GM21717 (cell line): ENCODE measurements around the gene RMP24.

ENCODE experiments used
- ATAC-seq: cut with Tn5 transposase; IDR thresholded peaks from one replicate; pipeline ENCODE4 v1.9.1; 2021; ENCODE audit warnings: mild to moderate bottlenecking, moderate library complexity; ENCODE audit not compliant: unreplicated experiment

The RMP24 gene

DNA sequence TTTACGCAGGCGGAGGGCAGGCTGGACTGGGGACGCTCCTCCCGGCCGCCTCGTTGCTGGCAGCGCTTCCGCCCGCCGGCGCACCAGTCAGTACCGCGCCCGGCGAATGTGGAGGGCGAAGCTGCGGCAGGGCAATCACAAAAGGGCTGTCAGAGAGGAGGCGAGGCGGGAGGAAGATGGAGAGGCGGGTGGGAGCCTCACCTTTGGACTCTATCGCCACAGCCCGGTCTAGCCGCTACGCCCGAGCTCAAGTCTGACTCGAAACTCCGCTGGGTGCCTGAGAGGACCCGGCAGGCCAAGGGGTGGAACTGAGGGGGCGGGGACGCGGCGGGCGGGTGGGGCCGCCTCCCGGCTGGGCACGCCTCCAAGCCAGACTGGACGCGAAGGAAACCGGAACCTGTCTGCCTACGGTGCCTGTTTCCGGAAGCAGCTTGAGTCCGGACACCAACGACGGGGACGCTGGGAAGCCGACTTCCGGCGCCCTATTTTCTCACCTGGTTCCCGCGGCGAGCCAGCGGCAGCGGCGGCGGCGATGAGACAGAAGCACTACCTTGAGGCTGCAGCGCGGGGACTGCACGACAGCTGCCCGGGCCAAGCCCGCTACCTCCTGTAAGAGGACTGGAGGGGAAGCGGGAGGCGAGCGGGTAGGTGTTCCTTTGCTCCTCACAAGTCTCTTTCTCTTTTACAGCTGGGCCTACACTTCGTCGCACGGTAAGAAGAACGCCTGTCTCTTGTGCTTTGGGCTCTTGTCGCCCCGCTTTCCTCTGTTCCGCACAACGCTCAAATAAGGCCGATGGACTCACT lies at the start of gene RMP24:
Gene RMP24 (plus strand): TSS at position 483 of the 804 bp plus-strand sequence.
- ATAC-seq, result peak; percentile 94

DNA sequence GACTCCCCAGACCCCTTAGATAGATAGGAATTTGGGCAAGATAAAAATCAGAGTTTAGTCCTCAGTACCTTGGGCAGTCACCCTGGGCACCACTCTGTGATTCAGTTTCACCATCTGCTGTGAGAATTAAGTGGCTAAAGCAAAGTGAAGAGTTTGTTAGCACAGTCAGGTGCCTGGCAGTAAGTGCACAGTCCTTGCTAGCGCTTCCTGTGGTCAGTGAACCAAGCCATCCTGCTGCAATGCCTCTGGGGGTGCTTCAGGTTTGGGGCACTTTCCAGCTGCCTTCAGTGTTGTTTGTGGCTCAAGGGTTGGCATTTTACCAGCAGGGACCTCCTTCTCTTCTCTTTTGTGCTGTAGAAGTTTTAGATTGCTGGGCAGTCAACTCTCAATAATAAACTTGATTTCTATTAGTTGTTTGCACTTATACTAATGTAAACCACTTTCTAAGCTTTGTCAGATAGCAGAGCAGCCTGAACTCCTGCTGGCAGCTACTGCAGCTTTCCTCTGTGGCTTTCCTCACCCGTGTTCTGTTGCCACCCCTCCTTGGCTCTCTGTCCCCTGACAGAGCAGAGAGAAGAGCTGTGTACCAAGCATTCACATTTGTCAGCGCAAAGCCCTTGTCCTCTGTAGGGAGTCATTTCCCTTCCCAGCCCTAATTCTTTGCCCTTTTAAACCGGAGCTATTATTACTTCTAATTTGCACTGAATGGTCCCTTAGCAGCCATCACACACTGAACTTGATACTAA lies 48.4 kb upstream of the RMP24 start:
- no peak for ATAC-seq

- ATAC-seq, result no peak
These were observed 45.6 kb upstream of the RMP24 start for GRCh38 chr18:35926884-35927283.

- ATAC-seq, result no peak
These were observed 45.0 kb upstream of the RMP24 start for GRCh38 chr18:35927430-35927829.

DNA sequence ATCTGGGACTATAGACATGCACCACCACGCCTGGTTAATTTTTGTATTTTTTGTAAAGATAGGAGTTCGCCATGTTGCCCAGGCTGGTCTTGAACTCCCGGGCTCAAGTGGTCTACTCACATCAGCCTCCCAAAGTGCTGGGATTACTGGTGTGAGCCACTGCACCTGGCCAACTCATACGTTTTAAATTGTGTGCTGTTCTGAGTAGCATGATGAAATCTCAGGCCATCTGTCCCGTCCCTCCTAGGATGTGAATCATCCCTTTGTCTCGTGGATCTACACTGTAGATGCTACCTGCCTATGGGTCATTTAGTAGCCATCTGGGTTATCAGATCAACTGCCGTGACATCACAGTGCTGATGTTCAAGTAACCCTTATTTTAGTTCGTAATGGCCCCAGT lies 38.5 kb upstream of the RMP24 start:
- no peak for ATAC-seq

- ATAC-seq, result no peak
These were observed 37.6 kb upstream of the RMP24 start for GRCh38 chr18:35934891-35935290.

GRCh38 chr18:35935805-35936204 lies 36.7 kb upstream of the RMP24 start:
- ATAC-seq, result no peak

DNA sequence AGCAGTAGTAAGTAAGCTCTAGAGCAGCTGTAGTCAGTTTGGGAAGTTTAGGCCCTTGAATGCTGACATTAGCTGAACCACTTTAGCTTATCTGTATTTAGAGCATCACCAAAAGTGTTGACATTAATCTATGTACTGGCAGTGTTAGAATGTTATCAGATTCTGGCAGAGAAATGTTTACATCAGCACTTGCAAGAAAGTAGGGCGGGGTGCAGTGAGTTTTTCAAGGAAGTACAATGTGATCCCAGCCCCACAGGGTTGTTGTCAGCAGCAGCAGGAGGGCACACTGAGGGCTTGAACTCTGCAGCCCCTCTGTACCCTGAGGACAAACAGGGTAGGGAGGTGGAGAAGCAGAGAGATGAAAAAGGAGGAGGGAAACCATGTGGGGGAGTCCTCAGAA lies 35.5 kb upstream of the RMP24 start:
- no peak for ATAC-seq

DNA sequence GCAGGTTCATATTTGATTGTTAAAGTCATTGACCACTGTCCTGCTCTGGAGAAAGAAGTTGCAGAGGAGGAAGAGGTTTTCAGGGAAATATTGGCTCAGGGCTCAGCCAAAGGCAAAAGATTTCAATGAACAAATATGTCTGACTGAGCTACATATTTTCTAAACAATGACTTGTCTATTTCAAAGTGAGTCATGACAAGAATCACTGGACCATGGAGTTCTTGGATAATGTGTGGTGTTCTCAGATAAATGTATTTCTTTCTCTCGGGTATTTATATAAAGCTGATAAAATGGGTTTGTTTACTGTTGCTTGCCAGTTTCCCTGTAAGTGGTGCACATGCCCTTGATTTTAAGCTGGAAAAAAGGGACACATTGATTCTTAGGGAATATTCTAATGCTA lies 34.3 kb upstream of the RMP24 start:
- no peak for ATAC-seq

DNA sequence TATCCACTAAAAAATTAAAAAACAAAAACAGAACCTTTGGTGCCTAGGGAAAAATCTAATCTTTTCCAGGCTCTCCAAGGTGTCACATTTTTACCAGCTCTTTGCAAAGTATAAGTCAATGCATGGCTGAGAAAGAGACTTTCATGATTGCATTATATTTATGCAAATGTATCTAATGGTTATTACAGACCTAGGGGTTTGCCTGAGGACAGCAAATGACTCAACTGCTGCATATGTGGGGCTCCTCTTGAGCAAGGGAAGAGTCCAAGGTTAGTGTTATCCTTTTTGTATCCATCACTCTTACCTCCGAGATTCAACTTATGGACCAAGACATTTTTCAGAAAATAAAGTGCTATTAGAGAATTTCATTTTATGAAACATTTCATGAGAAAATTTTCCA lies 33.9 kb upstream of the RMP24 start:
- no peak for ATAC-seq

DNA sequence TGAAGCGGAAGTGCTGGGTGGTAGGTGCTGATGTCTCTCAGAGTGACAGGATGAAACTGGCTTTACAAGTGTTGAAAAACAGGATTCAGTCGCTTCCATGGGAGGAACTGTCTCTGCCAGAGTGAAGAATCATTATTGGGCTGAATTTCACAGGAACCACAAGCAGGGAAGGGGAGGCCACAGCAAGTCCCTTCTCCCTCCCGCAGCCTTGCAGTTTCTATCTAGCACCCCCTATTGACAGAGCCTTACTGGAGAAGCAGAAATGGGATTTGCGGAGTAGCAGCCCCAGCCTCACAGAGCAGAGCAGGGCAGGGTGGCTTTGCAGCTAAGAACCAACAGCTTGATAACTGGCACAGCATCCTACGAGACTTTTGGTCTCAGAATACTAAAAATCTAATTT lies 33.3 kb upstream of the RMP24 start:
- ATAC-seq, result no peak

- ATAC-seq, result no peak
These were observed 31.2 kb upstream of the RMP24 start for GRCh38 chr18:35941299-35941698.

GRCh38 chr18:35942133-35942532 lies 30.3 kb upstream of the RMP24 start:
- no peak for ATAC-seq

DNA sequence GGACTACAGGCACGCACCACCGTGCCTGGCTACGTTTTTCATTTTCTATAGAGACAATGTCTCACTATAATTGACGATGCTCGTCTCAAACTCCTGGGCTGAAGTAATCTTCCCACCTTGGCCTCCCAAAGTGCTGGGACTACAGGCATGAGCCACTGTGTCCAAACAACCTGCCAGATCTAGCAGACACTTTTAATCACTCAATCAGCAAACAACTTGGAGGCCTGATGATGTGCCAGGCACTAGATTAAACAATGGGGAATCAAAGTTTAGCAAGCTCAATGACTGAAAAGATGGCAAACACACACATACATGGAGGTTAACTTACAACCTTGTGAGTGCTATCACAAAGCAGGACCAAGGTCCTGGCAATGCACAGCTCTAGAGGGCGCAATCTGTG lies 29.8 kb upstream of the RMP24 start:
- no peak for ATAC-seq

GRCh38 chr18:35948080-35948479 lies 24.4 kb upstream of the RMP24 start:
- no peak for ATAC-seq

- ATAC-seq, result no peak
These were observed 23.4 kb upstream of the RMP24 start for GRCh38 chr18:35949090-35949489.

- no peak for ATAC-seq
These were observed 22.4 kb upstream of the RMP24 start for GRCh38 chr18:35949903-35950627.

DNA sequence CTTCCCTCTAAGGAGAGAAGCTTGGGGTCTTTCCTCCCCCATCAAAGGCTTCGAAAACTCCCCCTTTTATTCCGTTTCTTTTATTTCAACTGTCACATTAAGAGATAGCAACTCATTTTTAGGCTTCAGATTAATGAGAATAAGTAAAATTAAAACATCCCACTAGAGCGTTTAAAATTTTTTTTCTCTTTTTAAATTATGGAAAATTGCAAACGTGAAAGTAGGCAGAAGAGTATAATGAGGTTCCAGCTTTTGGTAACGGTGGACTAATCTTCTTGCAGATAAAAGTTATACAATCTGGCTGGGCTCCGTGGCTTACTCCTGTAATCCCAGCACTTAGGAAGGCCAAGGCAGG lies 21.9 kb upstream of the RMP24 start:
- ATAC-seq, result no peak

DNA sequence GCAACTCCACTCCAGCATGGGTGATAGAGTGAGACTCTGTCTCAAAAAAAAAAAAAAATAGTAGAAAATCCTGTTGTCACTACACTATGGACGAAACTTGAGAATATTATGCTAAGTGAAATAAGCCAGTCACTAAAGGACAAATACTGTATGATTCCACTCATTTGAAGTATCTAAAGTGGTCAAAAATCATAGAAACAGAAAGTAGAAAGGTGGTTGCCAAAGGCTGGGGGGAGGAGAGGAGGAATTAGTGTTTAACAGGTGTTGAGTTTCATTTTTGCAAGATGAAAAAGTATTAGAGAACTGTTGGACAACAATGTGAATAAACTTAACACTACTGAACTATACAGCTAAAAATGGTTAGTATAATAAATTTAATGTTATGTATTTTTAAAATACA lies 18.8 kb upstream of the RMP24 start:
- ATAC-seq, result peak; percentile 67

DNA sequence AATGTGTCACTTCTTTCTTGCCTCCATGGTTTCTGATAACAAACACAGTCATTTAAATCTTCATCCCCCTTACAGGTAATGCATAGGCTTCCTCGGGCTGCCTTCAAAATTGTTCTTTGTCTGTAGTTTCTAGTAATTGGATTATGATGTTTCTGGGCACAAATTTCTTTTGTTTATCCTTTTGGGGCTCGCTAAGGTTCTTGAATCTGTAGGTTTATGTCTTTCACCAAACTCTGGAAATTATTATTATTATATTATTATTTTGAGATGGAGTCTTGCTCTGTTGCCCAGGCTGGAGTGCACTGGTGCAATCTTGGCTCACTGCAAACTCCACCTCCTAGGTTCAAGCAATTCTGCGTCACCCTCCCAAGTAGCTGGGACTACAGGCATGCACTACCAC lies 16.3 kb upstream of the RMP24 start:
- no peak for ATAC-seq

GRCh38 chr18:35962320-35962719 lies 10.2 kb upstream of the RMP24 start:
- no peak for ATAC-seq

DNA sequence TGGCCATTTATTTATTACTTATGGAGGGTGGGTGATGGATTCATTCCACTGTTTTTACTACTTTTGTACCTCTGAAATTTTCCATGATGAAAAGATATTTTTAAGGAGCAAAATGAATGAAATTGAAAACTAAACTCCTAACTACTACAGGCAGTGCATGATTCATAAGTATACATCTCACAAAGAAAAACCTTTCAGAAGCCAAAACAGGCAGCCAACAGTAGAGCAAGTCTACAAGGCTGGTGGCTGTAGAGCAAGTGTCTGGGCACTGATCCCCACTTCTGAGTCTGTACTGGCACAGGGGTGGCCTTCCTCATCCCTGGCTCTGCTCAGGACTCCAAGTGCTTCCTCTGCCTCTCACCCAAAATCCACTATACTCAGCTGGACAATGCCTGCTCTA lies 8.2 kb upstream of the RMP24 start:
- ATAC-seq, result no peak
